HG02763 (cell line): ENCODE results near the gene BICDL1.

Experiments used
- ATAC-seq: cut with Tn5 transposase; IDR thresholded peaks from one replicate; pipeline ENCODE4 v1.9.1; 2021; ENCODE audit warnings: mild to moderate bottlenecking, moderate library complexity; ENCODE audit not compliant: unreplicated experiment

The BICDL1 gene

GRCh38 chr12:120098756-120099470, 109.9 kb downstream of the BICDL1 start:
- ATAC-seq = no peak

- ATAC-seq = no peak
Observed at GRCh38 chr12:120099738-120100137, 110.7 kb downstream of the BICDL1 start.

- ATAC-seq = no peak
Observed at GRCh38 chr12:120100630-120101029, 111.6 kb downstream of the BICDL1 start.

- ATAC-seq = no peak
Observed at GRCh38 chr12:120101182-120101581, 112.1 kb downstream of the BICDL1 start.

- ATAC-seq = no peak
Observed at GRCh38 chr12:120101617-120102016, 112.6 kb downstream of the BICDL1 start.

GRCh38 chr12:120102189-120103043, 113.4 kb downstream of the BICDL1 start:
- no peak for ATAC-seq

GRCh38 chr12:120103044-120103338, 114.0 kb downstream of the BICDL1 start:
- no peak for ATAC-seq

GRCh38 chr12:120103371-120103770, 114.3 kb downstream of the BICDL1 start:
- no peak for ATAC-seq

- no peak for ATAC-seq
Observed at GRCh38 chr12:120106151-120106550, 117.1 kb downstream of the BICDL1 start.

- ATAC-seq = no peak
Observed at GRCh38 chr12:120109570-120110267, 120.7 kb downstream of the BICDL1 start.

GRCh38 chr12:120110550-120111501, 121.8 kb downstream of the BICDL1 start:
- peak; percentile 62 for ATAC-seq

GRCh38 chr12:120115066-120115465, 126.0 kb downstream of the BICDL1 start:
- ATAC-seq = no peak

- ATAC-seq = no peak
Observed at GRCh38 chr12:120115692-120116440, 126.8 kb downstream of the BICDL1 start.

GRCh38 chr12:120116441-120116791, 127.4 kb downstream of the BICDL1 start, which contains the start of gene RAB35:
Gene RAB35 (minus strand): TSS chr12:120116753. CDS start chr12:120116650, 103 bp downstream.
- ATAC-seq = peak; percentile 2

- ATAC-seq = peak; percentile 49
Observed at GRCh38 chr12:120116792-120117651, 128.0 kb downstream of the BICDL1 start.

- no peak for ATAC-seq
Observed at GRCh38 chr12:120117961-120118320, 128.9 kb downstream of the BICDL1 start.

GRCh38 chr12:120118321-120119061, 129.5 kb downstream of the BICDL1 start:
- no peak for ATAC-seq

GRCh38 chr12:120119271-120119973, 130.4 kb downstream of the BICDL1 start:
- peak; percentile 21 for ATAC-seq
